HG03442 (cell line): Measurements from ENCODE around the gene TTC19.

Source experiments
- ATAC-seq: cut with Tn5 transposase; IDR thresholded peaks from one replicate; pipeline ENCODE4 v1.9.1; 2021; ENCODE audit warnings: mild to moderate bottlenecking, moderate library complexity; ENCODE audit not compliant: unreplicated experiment

TTC19 gene

GRCh38 chr17:15999141-15999973 lies at the start of gene TTC19, which contains the start of gene ZSWIM7:
TTC19 (plus strand) TSS chr17:15999824; CDS start chr17:15999849, 25 bp downstream.
ZSWIM7 (minus strand) TSS chr17:15999704; CDS start chr17:15999594, 110 bp downstream.
- peak; percentile 91 for ATAC-seq

GRCh38 chr17:15951368-15952047 lies 48.1 kb upstream of the TTC19 start:
- ATAC-seq = no peak

GRCh38 chr17:15952048-15952532 lies 47.5 kb upstream of the TTC19 start:
- ATAC-seq = no peak

GRCh38 chr17:15952916-15953790 lies 46.5 kb upstream of the TTC19 start:
- no peak for ATAC-seq

GRCh38 chr17:15954222-15954621 lies 45.4 kb upstream of the TTC19 start:
- no peak for ATAC-seq

GRCh38 chr17:15955793-15956541 lies 43.7 kb upstream of the TTC19 start:
- ATAC-seq = no peak

- ATAC-seq = no peak
Observed at GRCh38 chr17:15957206-15957605, 42.4 kb upstream of the TTC19 start.

GRCh38 chr17:15957608-15958307 lies 41.9 kb upstream of the TTC19 start:
- no peak for ATAC-seq

- ATAC-seq = no peak
Observed at GRCh38 chr17:15958484-15958854, 41.2 kb upstream of the TTC19 start.

- no peak for ATAC-seq
Observed at GRCh38 chr17:15963670-15964110, 35.9 kb upstream of the TTC19 start.

- no peak for ATAC-seq
Observed at GRCh38 chr17:15965528-15965927, 34.1 kb upstream of the TTC19 start.

GRCh38 chr17:15966183-15966878 lies 33.3 kb upstream of the TTC19 start:
- ATAC-seq = no peak

- ATAC-seq = no peak
Observed at GRCh38 chr17:15966879-15967248, 32.8 kb upstream of the TTC19 start.

GRCh38 chr17:15967706-15968399 lies 31.8 kb upstream of the TTC19 start:
- ATAC-seq = no peak

- no peak for ATAC-seq
Observed at GRCh38 chr17:15969463-15969862, 30.2 kb upstream of the TTC19 start.

- no peak for ATAC-seq
Observed at GRCh38 chr17:15970500-15970899, 29.1 kb upstream of the TTC19 start.

- ATAC-seq = no peak
Observed at GRCh38 chr17:15971098-15971678, 28.4 kb upstream of the TTC19 start.

GRCh38 chr17:15971882-15972281 lies 27.7 kb upstream of the TTC19 start:
- no peak for ATAC-seq
